Stimulated activated CD8-positive, alpha-beta memory T cell treated with anti-CD3 and anti-CD28 coated beads, Interleukin-15, amount 100 ng/mL, for 48 hours (primary cell): Measurements from ENCODE around the gene CCDC92.

Source experiments
- DNase-seq, 2 donors: peaks; one replicate each; pipeline ENCODE4 v3.0.0-alpha.2; 2020; ENCODE audit warnings: low read depth in 2 of 2

Gene CCDC92

GRCh38 chr12:123890536-123890902 lies 82.1 kb downstream of the CCDC92 start:
- DNase-seq, result no peak

- no peak for DNase-seq
Observed at GRCh38 chr12:123889848-123890535, 82.6 kb downstream of the CCDC92 start.

GRCh38 chr12:123888989-123889388 lies 83.6 kb downstream of the CCDC92 start:
- DNase-seq, result no peak

GRCh38 chr12:123886931-123887582 lies 85.6 kb downstream of the CCDC92 start:
- DNase-seq, result no peak

GRCh38 chr12:123886258-123886657 lies 86.4 kb downstream of the CCDC92 start:
- no peak for DNase-seq
